Measurements from ENCODE around the gene TNS1. TPM values are rescaled to one million over a fixed set of nuclear protein-coding genes. Genes with fewer than 3 reads are reported as not detected.
A peak's percentile ranks its signal among the peaks of the same experiment; 100 is the strongest.

Gene TNS1
- polyA plus RNA-seq, 3 donors, result 0.26 to 1.6 (median 1.5) TPM

GRCh38 chr2:217931846-217932560, 70.8 kb downstream of the TNS1 start:
- Histone ChIP-seq H3K4me1 (ENCODE audit: control insufficient read depth in 1 of 2, insufficient read depth in 2 of 2, low read length in 2 of 2) (peaks cover 47 to 57% of the 10 kb centered on the region in 2 donors), H3K27ac (ENCODE audit: low read depth in 1 of 2, low read length in 2 of 2) (no peak overlapping the region), H2AFZ (ENCODE audit: insufficient read depth, low read depth, low read length, poor library complexity, severe bottlenecking) (no peak overlapping the region), H3K9me3 (replicated peaks in 1 of 2; ENCODE audit: control insufficient read depth in 1 of 2, insufficient read depth in 1 of 2, low read length in 2 of 2) (no peaks in the 10 kb centered on the region), H3K27me3 (ENCODE audit: control insufficient read depth in 2 of 2, insufficient read depth in 2 of 2, low read length in 2 of 2) (no peaks in the 10 kb centered on the region), H3K4me2 (replicated peaks; ENCODE audit: extremely low read depth, low read length, poor library complexity, severe bottlenecking) (no peak overlapping the region), H3K4me3 (replicated peaks in 1 of 3; ENCODE audit: low read depth in 2 of 3, low read length in 3 of 3) (no peak overlapping the region), H4K20me1 (ENCODE audit: insufficient read depth, low read length) (no peaks in the 10 kb centered on the region), H3K36me3 (replicated peaks in 1 of 2; ENCODE audit: control insufficient read depth in 1 of 2, insufficient read depth in 2 of 2, low read length in 2 of 2) (no peaks in the 10 kb centered on the region), H3K9ac (ENCODE audit: insufficient read depth, low read length, poor library complexity, severe bottlenecking) (no peak overlapping the region), H3K79me2 (ENCODE audit: insufficient read depth, low read length) (no peaks in the 10 kb centered on the region)
- 66% methylated on average over 3 of the region's 6 CpGs for WGBS (ENCODE audit: insufficient coverage)
- Mint-ChIP-seq H3K27ac (no peak overlapping the region), H3K9me3 (peaks cover 0 to 5% (median 0%) of the 10 kb centered on the region in 7 donors), H3K4me1 (peaks cover 73% of the 10 kb centered on the region), H3K4me3 (no peak overlapping the region), H3K36me3 (peaks cover 4 to 26% of the 10 kb centered on the region in 2 donors), H3K27me3 (ENCODE audit: low read depth in 3 of 3) (peaks cover 9 to 15% (median 13%) of the 10 kb centered on the region in 3 donors)
- TF ChIP-seq CTCF (IDR thresholded peaks at IDR 0.05), result no peak
- intact Hi-C loops (cut with micrococcal nuclease), result loop anchor here in 1 of 2 donors (5.0 kb wide), 1 partner anchor 35 kb away; no protein-coding TSS in a partner anchor
- no peak for DNase-seq

GRCh38 chr2:217930761-217931563, 71.8 kb downstream of the TNS1 start:
- H3K9me3 Mint-ChIP-seq, result peaks cover 0 to 5% (median 0%) of the 10 kb centered on the region in 7 donors
- intact Hi-C loops (cut with micrococcal nuclease), result loop anchor here in 1 of 2 donors (5.0 kb wide), 1 partner anchor 34 kb away; no protein-coding TSS in a partner anchor
- Histone ChIP-seq H2AFZ (ENCODE audit: insufficient read depth, low read depth, low read length, poor library complexity, severe bottlenecking) (no peak overlapping the region), H3K79me2 (ENCODE audit: insufficient read depth, low read length) (no peaks in the 10 kb centered on the region), H3K4me2 (replicated peaks; ENCODE audit: extremely low read depth, low read length, poor library complexity, severe bottlenecking) (no peak overlapping the region), H3K27me3 (ENCODE audit: control insufficient read depth in 2 of 2, insufficient read depth in 2 of 2, low read length in 2 of 2) (no peaks in the 10 kb centered on the region), H3K27ac (ENCODE audit: low read depth in 1 of 2, low read length in 2 of 2) (no peak overlapping the region), H3K36me3 (replicated peaks in 1 of 2; ENCODE audit: control insufficient read depth in 1 of 2, insufficient read depth in 2 of 2, low read length in 2 of 2) (no peaks in the 10 kb centered on the region), H4K20me1 (ENCODE audit: insufficient read depth, low read length) (no peaks in the 10 kb centered on the region), H3K4me1 (ENCODE audit: control insufficient read depth in 1 of 2, insufficient read depth in 2 of 2, low read length in 2 of 2) (peaks cover 48 to 60% of the 10 kb centered on the region in 2 donors), H3K9me3 (replicated peaks in 1 of 2; ENCODE audit: control insufficient read depth in 1 of 2, insufficient read depth in 1 of 2, low read length in 2 of 2) (no peaks in the 10 kb centered on the region), H3K4me3 (replicated peaks in 1 of 3; ENCODE audit: low read depth in 2 of 3, low read length in 3 of 3) (no peak overlapping the region), H3K9ac (ENCODE audit: insufficient read depth, low read length, poor library complexity, severe bottlenecking) (no peak overlapping the region)
- no peak overlapping the region for H3K4me3 Mint-ChIP-seq
- WGBS (ENCODE audit: insufficient coverage), result 28% methylated on average over 5 of the region's 11 CpGs
- no peak for TF ChIP-seq CTCF (IDR thresholded peaks at IDR 0.05)
- H3K4me1 Mint-ChIP-seq, result peaks cover 73% of the 10 kb centered on the region
- H3K36me3 Mint-ChIP-seq, result peaks cover 1 to 29% of the 10 kb centered on the region in 2 donors
- peak in 1 of 3 donors; percentile 27 for DNase-seq
- H3K27me3 Mint-ChIP-seq (ENCODE audit: low read depth in 3 of 3), result peaks cover 7 to 12% (median 8%) of the 10 kb centered on the region in 3 donors
- peak overlapping the region in 4 of 7 donors; percentile 25 to 78 (median 61) for H3K27ac Mint-ChIP-seq

Data from CD14-positive monocyte (primary cell).